ENCODE data around the gene TBC1D3C.
"Not testable (repeated sequence)": the region's sequence is repeated elsewhere in the genome, so short reads cannot be mapped to it uniquely, and the experiment has no call there.

Gene TBC1D3C

DNA sequence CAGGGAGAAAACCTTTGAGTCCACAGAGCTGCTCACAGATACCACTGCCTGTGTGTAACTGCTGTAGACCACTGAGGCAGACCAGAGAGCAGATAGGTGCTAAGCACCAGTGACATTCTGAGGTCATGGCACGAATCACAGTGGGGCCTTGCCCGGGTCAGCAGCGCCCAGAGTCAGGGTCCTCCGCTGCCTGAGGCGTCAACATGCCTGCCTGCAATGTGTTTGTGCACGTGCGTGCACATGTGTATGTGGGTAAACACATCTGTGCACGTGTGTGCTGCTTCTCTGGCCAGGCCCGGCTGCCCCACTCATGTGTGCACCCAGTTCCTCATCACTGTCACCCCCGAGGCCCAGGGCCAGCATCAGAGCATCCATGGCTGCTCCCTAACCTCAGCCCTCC is at the start of gene TBC1D3C:
TBC1D3C (minus strand) TSS at position 101 of the 400 bp plus-strand sequence. CDS start 1,568 bp downstream, outside the sequence.
- DNase-seq, result not testable (repeated sequence)

DNA sequence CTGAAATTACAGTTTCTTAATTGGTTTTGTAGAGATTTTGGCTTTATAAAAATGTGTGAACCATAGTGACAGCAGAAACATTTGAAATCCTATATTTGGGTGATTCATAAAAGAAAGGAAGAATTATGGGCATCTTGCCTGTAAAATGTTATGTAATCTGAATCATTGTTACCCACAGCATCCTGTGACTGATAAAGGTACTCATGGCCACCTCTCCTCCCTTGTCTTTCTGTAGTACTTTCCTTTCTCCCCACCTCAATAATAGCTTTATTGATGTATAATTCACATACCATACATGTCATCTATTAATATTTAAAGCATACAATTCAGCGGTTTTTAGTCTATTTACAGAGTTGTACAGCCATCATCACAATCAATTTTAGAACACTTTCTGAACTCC is 30.8 kb upstream of the TBC1D3C start:
- not testable (repeated sequence) for DNase-seq

DNA sequence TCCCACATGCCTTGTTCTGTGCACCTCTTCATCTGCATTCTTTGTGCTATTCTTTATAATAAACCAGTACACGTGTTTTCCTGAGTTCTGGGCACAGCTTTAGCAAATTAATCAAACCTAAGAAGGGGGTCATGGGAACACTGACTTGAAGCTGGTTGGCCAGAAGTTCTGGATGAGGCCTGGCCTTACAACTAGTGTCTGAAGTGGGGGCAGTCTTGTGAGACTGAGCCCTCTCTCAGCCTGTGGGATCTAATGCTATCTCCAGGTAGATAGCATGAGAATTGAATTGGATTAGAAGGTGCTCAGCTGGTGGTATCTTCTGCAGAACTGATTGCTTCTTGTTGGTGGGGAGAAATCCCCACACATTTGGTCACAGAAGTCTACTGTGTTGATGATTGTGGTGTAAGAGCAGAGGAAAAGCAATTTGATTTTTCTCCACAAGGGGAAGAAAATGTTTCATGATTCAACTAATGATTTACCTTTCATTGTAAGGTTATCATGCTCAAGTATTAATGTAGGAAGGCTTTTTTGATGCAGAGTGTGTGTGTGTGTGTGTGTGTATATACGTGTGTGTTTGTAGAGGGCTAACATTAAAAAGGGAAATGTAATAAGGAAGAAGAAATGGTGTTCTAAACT is 25.7 kb upstream of the TBC1D3C start:
- DNase-seq, result not testable (repeated sequence)

DNA sequence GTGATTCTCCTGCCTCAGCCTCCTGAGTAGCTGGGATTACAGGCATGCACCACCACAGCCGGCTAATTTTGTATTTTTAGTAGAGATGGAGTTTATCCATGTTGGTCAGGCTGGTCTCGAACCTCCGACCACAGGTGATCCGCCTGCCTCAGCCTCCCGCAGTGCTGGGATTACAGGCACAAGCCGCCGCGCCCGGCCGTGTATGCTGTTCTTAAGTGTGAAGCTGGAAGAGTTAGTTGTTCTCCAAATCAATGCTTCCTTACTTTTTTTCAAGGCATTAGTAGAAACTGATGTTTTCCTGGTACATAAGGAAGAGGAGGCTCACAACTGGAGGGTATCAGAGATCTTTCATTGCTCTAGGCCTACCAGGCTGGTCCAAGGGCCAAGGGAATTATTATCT is 19.7 kb upstream of the TBC1D3C start:
- not testable (repeated sequence) for DNase-seq

DNA sequence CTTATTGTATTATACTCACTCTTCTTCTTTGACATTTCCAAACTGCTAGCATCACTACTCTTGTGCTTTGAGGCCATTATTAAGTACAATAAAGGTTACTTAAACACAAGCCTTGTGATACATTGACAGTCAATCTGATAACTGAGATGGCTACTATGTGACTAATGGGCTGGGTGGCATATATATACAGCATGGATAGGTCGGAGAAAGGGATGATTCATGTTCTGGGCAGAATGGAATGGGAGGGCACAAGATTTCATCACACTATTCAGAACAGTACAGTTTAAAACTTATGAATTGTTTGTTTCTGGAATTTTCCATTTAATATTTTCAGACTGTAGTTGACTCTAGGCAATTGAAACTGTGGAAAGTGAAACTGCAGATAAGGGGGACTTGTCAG is 18.9 kb upstream of the TBC1D3C start:
- not testable (repeated sequence) for DNase-seq
